HG03025 (cell line): ENCODE data around the gene IZUMO4.

Source experiments
- ATAC-seq: cut with Tn5 transposase; IDR thresholded peaks from one replicate; pipeline ENCODE4 v1.9.1; 2021; ENCODE audit warnings: mild to moderate bottlenecking, moderate library complexity; ENCODE audit not compliant: unreplicated experiment, low FRiP score

The IZUMO4 gene

DNA sequence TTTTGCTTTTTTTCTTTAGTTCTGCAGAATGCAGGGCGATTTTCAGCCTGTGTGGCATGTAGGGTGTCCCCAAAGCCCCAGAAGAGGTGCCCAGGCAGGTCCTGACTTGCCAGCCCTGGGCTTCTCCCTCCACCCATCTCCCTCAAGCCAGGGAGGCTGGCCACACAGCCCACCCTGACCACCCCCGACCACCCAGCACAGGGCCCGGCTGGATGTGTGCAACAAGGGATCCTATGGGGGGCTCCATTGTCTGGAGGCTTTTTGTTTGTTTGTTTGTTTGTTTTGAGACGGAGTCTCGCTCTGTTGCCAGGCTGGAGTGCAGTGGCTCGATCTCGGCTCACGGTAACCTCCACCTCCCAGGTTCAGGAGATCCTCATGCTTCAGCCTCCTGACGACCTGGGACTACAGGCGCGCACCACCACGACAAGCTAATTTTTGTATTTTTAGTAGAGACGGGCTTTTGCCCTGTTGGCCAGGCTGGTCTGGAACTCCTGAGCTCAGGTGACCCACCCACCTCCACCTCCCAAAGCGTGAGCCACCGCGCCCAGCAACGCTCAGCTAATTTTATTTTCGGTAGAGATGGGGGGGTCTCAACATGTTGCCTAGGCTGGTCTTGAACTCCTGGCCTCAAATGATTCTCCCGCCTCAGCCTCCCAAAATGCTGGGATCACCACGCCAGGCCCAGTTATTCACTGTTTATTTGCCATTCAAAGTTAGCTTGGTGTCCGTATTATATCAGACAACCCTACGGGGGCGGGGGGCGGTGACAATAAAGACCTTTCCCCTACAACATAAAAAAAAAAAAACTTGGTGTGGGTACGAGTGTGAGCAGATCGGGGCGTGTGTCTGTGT lies 37.9 kb upstream of the IZUMO4 start:
- no peak for ATAC-seq

DNA sequence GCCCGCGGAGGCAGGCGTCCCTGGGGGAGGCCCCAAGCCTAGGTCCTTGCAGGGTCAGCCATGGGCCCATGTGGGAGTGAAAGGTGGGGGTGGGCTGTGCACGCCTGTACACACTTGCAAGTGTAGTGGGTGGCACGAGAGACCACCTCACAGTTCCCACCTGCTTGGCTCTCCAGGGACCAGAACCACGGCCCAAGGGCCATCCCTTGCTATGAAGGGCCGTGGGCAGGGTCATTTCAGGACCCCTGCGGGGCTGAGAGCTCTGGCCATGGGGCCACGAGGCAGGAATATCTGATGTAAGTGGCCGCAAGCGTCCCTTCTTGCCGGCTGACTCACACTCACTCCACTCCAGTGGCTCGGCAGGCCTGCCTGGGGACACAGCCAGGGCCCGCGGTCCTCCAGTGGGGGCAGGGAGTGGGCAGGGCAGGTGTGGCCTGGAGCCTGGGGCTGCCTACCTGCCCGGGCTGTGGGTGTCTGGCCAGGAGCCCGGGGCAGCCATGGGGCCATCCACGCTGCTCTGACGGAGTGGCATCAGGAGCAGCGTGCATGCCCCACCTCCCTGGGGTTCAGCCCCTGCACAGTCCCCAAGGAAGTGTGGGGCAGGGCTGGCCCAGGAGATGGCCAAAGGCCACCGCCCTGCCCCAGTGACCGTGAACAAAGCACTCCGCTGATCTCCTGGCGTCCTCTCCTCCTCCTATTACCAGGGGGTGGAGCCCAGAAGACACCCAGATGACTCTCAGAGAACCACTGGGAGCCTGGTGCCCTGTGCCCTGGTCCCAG lies 37.1 kb upstream of the IZUMO4 start:
- ATAC-seq = no peak

DNA sequence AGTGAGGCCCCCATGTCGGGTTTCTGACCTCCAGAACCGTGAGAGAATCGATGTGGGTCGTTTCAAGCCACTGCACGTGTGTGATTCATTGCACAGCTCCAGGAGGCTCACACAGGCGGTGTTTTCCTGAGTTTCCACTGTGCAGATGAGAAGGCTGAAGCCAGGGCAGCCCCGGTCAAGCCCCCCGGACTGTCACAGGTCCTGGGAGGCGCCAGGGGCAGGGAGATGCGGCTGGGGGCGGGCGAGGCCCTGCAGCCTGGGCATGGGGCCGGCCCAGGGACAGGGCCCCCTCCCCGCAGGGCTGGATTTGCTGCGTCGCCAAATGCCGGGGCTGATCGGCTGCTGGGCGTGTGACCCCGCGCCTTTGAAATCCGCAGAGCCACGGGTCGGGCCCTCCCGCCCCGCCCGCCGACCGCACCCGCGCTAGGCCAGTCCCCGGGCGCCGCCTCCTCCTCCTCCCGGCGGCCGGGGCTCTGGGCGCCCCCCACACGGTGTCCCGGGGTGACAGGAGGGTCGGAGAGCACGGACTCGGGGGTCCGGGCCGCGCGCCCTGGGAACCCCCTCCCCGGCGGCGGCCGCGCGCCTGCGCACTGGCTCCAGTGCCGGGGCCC lies 35.7 kb upstream of the IZUMO4 start:
- ATAC-seq = peak; percentile 3

DNA sequence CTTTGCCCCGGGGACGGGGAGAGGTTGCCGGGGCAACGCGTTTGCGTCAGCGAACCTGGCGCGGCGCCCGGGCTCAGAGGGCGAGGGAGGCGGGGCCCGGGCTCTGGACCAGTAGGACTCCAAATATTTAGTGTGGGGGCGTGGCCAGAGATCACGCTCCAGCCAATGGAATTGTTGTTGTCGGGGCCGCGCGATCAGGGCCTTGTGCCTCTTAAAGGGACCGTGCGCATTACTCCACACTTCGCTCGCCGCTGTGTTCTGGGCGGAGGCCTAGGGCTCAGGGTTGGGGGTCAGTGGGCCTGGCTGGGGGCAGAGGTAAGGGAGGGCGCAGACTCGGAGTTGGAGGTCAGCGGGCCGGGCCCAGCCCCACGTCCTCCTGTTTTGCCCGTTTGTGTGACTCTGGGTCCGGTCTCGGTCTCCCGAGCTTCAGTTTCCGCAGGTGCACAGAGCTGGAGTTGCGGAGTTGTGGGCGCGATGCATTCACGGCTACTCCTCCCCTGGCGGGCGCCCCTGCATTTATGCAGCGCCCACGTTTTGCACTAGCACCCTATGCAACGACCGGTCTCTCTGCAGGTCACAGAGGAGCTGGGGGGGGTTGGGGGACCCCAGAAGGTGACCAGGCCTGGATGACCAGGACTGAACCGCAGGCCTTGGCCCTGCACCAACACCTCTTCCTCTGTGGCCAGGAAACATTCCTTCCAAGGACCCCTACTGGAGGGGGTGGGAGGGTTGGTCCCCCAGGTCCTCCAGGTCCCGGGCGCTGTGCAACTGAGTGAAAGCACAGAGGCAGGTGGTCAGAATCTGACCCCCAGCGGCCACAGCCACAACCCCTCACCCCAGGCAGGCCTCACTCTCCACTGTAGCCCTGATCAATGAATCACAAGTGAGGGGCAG lies 35.0 kb upstream of the IZUMO4 start:
- peak; percentile 73 for ATAC-seq

DNA sequence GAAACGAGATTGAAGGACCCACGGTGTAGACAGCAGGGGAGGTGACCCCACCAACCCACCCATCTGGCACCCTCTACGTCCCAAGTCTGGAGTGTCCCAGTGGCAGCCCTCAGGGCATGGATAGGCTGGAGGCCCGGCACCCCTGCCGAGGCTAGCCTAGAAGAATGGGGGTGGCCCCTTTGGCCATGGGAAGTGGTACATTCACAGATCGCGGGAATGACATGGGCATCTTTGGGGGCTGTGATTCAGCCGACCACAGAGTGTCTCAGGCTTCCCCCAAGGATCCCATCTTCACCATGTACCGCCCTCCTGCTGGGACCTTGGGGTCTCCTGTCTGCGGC lies 34.4 kb upstream of the IZUMO4 start:
- ATAC-seq = no peak

GRCh38 chr19:2062770-2063169 lies 33.9 kb upstream of the IZUMO4 start:
- ATAC-seq = no peak

DNA sequence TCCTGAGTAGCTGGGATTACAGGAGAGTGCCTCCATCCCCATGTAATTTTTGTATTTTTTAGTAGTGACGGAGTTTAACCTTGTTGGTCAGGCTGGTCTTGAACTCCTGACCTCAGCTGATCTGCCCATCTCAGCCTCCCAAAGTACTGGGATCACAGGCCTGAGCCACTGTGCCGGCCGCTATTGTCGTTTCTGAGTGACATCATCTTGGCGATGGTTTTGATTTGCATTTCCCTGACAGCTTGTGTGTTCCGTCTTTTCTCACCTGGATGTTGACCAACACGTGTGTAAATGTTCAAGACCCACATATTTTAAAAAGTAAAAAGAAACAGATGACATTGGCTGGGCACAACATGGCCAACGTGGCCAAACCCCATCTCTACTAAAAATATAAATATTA lies 32.9 kb upstream of the IZUMO4 start:
- ATAC-seq = no peak

GRCh38 chr19:2064395-2064787 lies 32.3 kb upstream of the IZUMO4 start:
- ATAC-seq = no peak

GRCh38 chr19:2064788-2065524 lies 31.8 kb upstream of the IZUMO4 start:
- no peak for ATAC-seq

DNA sequence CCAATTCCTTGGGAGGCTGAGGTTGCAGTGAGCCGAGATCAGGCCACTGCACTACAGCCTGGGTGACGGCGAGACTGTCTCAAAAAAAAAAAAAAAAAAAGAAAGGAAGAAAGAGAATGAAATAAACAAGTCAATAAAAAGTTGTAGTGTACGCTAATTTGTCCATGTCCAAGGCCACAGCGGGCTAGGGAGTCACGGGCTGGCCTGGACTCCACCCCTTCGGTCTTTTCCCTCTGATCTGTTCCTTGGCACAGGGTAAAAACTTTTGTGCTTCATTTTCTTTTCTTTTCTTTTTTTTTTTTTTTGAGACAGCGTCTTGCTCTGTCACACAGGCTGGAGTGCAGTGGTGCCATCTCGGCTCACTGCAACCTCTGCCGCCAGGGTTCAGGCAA lies 26.3 kb upstream of the IZUMO4 start:
- ATAC-seq = no peak

GRCh38 chr19:2070986-2071673 lies 25.6 kb upstream of the IZUMO4 start:
- ATAC-seq = no peak

- ATAC-seq = no peak
These were observed 23.8 kb upstream of the IZUMO4 start for GRCh38 chr19:2072757-2073551.

GRCh38 chr19:2076526-2076944 lies 20.2 kb upstream of the IZUMO4 start:
- no peak for ATAC-seq

DNA sequence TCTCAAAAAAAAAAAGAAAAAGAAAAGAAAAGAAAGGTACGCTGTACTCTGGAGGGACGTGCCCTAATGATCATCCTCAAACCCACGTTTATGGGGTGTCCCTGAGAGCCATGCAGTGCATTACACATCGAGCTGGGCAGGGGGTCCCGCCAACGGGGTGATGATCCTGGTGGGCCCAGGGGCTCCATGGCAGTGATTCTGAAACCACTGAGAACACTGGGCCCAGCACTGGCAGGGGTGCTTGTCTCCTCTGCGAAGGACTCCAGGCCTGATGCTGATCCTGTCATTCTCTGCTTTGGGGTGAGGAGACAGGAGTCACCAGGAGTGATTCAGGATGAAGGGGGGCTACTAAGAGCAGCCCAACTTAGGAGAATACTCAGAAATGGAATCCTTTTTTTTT lies 19.3 kb upstream of the IZUMO4 start:
- ATAC-seq = no peak

DNA sequence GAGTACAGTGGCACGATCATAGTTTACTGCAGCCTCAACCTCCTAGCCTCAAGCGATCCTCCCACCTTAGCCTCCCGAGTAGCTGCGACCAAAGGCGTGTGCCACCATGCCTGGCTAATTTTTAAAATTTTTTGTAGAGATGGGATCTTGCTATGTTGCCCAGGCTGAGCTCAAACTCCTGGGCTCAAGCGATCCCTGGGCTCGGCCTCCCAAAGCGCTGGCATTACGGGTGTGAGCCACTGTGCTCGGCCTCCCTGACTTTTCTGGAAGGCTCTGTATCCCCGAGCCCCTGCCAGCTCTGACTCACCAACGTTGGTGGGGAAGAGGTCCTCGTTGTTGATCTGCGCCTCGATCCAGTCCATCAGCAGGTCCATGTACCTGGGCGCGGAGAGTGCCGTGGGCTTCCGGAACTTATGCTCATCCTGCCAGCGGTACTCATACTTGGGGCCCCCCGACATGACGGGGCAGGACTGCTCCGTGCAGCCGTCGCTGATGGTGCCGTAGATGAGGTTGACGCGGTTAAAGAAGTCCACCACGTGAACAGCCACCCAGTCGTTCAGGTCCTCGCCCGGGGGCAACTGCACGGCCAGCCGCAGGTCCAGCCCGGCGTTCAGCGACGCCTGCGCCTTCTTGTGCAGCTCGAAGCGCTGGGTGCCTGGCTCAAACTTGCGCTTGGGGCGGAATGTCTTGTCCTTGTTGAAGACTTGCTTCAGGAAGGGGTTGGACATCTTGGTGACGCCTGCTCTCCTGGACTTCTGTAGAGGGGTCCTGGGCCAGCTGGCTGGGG lies 18.7 kb upstream of the IZUMO4 start:
- ATAC-seq = no peak

GRCh38 chr19:2079076-2079864 lies 17.4 kb upstream of the IZUMO4 start:
- no peak for ATAC-seq

DNA sequence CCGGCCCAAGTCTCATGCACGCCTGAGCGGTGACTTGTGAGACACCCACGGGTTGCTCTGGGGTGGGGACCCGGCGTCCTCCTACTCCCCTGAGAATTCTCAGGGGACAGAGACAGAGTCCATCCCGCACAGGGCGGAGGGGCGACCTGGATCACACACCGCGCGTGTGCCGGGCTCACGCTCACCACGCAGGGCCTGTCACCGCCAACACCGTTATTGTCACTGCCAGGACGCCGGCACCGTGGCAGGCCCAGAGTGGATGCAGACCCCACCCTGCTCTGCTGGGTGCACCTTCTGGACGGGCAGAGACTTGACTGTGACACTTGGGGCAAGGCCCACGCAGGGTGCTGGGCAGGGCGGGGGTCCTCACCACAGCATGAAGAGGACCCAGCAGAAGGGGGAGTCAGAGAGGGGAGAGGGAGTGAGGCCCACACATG lies 16.8 kb upstream of the IZUMO4 start:
- ATAC-seq = no peak
